Measurements from ENCODE around the gene PITPNC1.

GRCh38 chr17:67441896-67442219 lies 64.8 kb downstream of the PITPNC1 start:
- TF ChIP-seq CTCF (IDR thresholded peaks at IDR 0.05) (no peak), POLR2AphosphoS5 (IDR thresholded peaks at IDR 0.05) (no peak)

Data from esophagus muscularis mucosa (tissue), 3 donors.